Liver (tissue), 9 donors: ENCODE results near the gene DGKB. TPM values are rescaled to one million over a fixed set of nuclear protein-coding genes. Genes with fewer than 3 reads are reported as not detected.

Source experiments
- DNase-seq: peaks from one replicate; pipeline ENCODE4 v3.0.0-alpha.2; 2017; ENCODE audit warnings: low spot score
- H3K27ac ChIP-seq, 2 donors: one replicate each; pipeline ENCODE4 v1.7.0; 2013; ENCODE audit warnings: inconsistent platforms in 2 of 2, low read length in 2 of 2, control low read depth in 1 of 2, low read depth in 1 of 2, mild to moderate bottlenecking in 1 of 2
- H3K27me3 ChIP-seq, 4 donors: one replicate each; pipeline versions ENCODE4 v1.6.1 to v1.7.0; 2013; ENCODE audit warnings: low read length in 3 of 4, inconsistent platforms in 1 of 4, mild to moderate bottlenecking in 1 of 4, moderate library complexity in 1 of 4; ENCODE audit not compliant: control insufficient read depth in 4 of 4, insufficient read depth in 4 of 4
- H3K36me3 ChIP-seq, 4 donors: one replicate each; pipeline versions ENCODE4 v1.6.1 to v1.7.0; 2013; ENCODE audit warnings: low read length in 3 of 4, mild to moderate bottlenecking in 3 of 4, low read depth in 1 of 4, moderate library complexity in 1 of 4; ENCODE audit not compliant: control insufficient read depth in 4 of 4, insufficient read depth in 3 of 4
- H3K4me1 ChIP-seq, 4 donors: one replicate each; pipeline versions ENCODE4 v1.6.1 to v1.7.0; 2013; ENCODE audit warnings: low read length in 3 of 4, mild to moderate bottlenecking in 3 of 4, moderate library complexity in 1 of 4; ENCODE audit not compliant: control insufficient read depth in 4 of 4, insufficient read depth in 4 of 4
- H3K4me3 ChIP-seq, 3 donors: one replicate each; pipeline versions ENCODE4 v1.6.1 to v1.7.0; 2013; ENCODE audit warnings: low read length in 3 of 3, control low read depth in 1 of 3, low read depth in 1 of 3, mild to moderate bottlenecking in 1 of 3
- H3K9ac ChIP-seq, 2 donors: one replicate each; pipeline ENCODE4 v1.7.0; 2013; ENCODE audit warnings: low read length in 2 of 2, mild to moderate bottlenecking in 2 of 2, moderate library complexity in 2 of 2, control low read depth in 1 of 2, low read depth in 1 of 2
- H3K9me3 ChIP-seq, 4 donors: one replicate each; pipeline versions ENCODE4 v1.6.1 to v1.7.0; 2013; ENCODE audit warnings: low read length in 3 of 4; ENCODE audit not compliant: control insufficient read depth in 4 of 4
- FOXA1 ChIP-seq: IDR thresholded peaks from 2 replicates; pipeline ENCODE4 v1.6.1; 2016; ENCODE audit warnings: antibody characterized with exemption
- FOXA2 ChIP-seq: IDR thresholded peaks from 2 replicates; pipeline ENCODE4 v1.6.1; 2016; ENCODE audit warnings: antibody characterized with exemption
- GABPA ChIP-seq, 2 donors: IDR thresholded peaks in 1 of 2; conservative IDR thresholded peaks in 1 of 2; 2 replicates each; pipeline ENCODE4 v1.6.1; 2016; ENCODE audit warnings: antibody characterized with exemption in 2 of 2, mild to moderate bottlenecking in 1 of 2, moderate library complexity in 1 of 2
- HNF4A ChIP-seq, 2 donors: conservative IDR thresholded peaks; 2 replicates each; pipeline ENCODE4 v1.6.1; 2016; ENCODE audit warnings: antibody characterized with exemption in 2 of 2, mild to moderate bottlenecking in 2 of 2
- JUND ChIP-seq, 2 donors: IDR thresholded peaks; 2 replicates each; pipeline ENCODE4 v1.6.1; 2016; ENCODE audit warnings: antibody characterized with exemption in 2 of 2
- NR2F2 ChIP-seq: IDR thresholded peaks from 2 replicates; pipeline ENCODE4 v1.6.1; 2016; ENCODE audit warnings: antibody characterized with exemption
- RAD21 ChIP-seq, 2 donors: IDR thresholded peaks; 2 replicates each; pipeline ENCODE4 v1.6.1; 2016; ENCODE audit warnings: antibody characterized with exemption in 2 of 2, mild to moderate bottlenecking in 2 of 2
- REST ChIP-seq: IDR thresholded peaks from 2 replicates; pipeline ENCODE4 v1.6.1; 2016; ENCODE audit warnings: antibody characterized with exemption, mild to moderate bottlenecking
- RXRA ChIP-seq, 2 donors: IDR thresholded peaks; 2 replicates each; pipeline ENCODE4 v1.6.1; 2017 to 2018; ENCODE audit warnings: antibody characterized with exemption in 2 of 2, mild to moderate bottlenecking in 1 of 2
- SP1 ChIP-seq: IDR thresholded peaks from 2 replicates; pipeline ENCODE4 v1.6.1; 2018; ENCODE audit warnings: antibody characterized with exemption, mild to moderate bottlenecking
- TAF1 ChIP-seq: conservative IDR thresholded peaks from 2 replicates; pipeline ENCODE4 v1.6.1; 2016; ENCODE audit warnings: antibody characterized with exemption, mild to moderate bottlenecking
- YY1 ChIP-seq: IDR thresholded peaks from 2 replicates; pipeline ENCODE4 v1.6.1; 2016; ENCODE audit warnings: antibody characterized with exemption, mild to moderate bottlenecking
- ZBTB33 ChIP-seq: IDR thresholded peaks from 2 replicates; pipeline ENCODE4 v1.6.1; 2016; ENCODE audit warnings: antibody characterized with exemption
- WGBS: extraction: QIAGEN DNeasy Blood & Tissue Kit; methylation state at CpG from one replicate; pipeline ENCODE4 v1.1.7; 2013; 5-methylcytosine and 5-hydroxymethylcytosine counted together
- polyA plus RNA-seq, 2 donors: library from polyadenylated mRNA; stranded (reverse) in 1 of 2; unstranded in 1 of 2; fragments of 200-250 nt in 1 of 2; fragments of >200 nt in 1 of 2; fragmentation: Nextera tagmentation in 1 of 2; extraction: Ambion mirVana in 1 of 2; gene quantifications; one replicate each; pipeline versions ENCODE4 v1.2.1 to v1.2.3, GENCODE V29; 2013 to 2015
- total RNA-seq, 2 donors: library from RNA; depleted of rRNA; stranded (reverse); fragments of >200 nt; gene quantifications; one replicate each; pipeline ENCODE4 v1.2.3, GENCODE V29; 2014
- TF ChIP-seq, protein P1 (sequence below): fragments of 150-350 bp; IDR thresholded peaks from 2 replicates; pipeline ENCODE4 v1.5.1; 2017; ENCODE audit warnings: improper control_type of control experiment, low read depth, low read length; ENCODE audit not compliant: missing input control
- TF ChIP-seq, protein P2 (sequence below): IDR thresholded peaks from 2 replicates; pipeline ENCODE4 v1.6.1; 2016; ENCODE audit warnings: antibody characterized with exemption
- TF ChIP-seq, protein P3 (sequence below): IDR thresholded peaks from 2 replicates; pipeline ENCODE4 v1.6.1; 2016; ENCODE audit warnings: antibody characterized with exemption
- donor health status: healthy.
- donor health status: healthy.
- donor health status: healthy.
- donor health status: healthy.
- donor health status: healthy.

The DGKB gene
- total and polyA plus RNA-seq, 4 donors, result 0.09 to 0.42 TPM; not detected in 2

DNA sequence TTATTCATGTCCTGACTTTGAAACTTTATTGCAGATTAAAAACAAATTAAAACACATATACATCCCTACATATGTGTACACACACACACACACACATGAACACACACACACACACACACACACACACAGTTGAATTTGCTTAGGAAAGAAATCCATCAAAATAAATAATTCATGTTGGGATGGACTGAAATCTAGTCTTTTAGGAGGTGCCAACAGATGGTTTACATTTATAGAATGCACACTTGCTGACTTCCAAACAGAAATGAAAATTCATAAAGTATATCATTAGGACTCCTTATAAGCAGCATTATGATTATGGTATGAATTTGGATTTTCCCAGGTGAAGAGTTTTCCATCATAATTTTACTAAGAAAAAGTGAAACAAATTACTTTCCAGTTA lies 642.5 kb downstream of the DGKB start:
- H3K4me3 ChIP-seq, result no peak overlapping the region
- H3K27ac ChIP-seq, result no peak overlapping the region
- H3K9ac ChIP-seq, result no peak overlapping the region
- DNase-seq, result no peak
- TF ChIP-seq HNF4A (conservative IDR thresholded peaks at IDR 0.05), result no peak
- TF ChIP-seq RXRA (IDR thresholded peaks at IDR 0.05), result no peak
- TF ChIP-seq FOXA2, result no peak
- no peak for TF ChIP-seq YY1
- TF ChIP-seq NR2F2, result no peak
- no peak for TF ChIP-seq TAF1
- no peak for TF ChIP-seq RAD21 (IDR thresholded peaks at IDR 0.05)
- TF ChIP-seq GABPA (IDR thresholded peaks at IDR 0.05 in 1 of 2, conservative IDR thresholded peaks at IDR 0.05 in 1 of 2), result no peak
- TF ChIP-seq, protein P1, sequence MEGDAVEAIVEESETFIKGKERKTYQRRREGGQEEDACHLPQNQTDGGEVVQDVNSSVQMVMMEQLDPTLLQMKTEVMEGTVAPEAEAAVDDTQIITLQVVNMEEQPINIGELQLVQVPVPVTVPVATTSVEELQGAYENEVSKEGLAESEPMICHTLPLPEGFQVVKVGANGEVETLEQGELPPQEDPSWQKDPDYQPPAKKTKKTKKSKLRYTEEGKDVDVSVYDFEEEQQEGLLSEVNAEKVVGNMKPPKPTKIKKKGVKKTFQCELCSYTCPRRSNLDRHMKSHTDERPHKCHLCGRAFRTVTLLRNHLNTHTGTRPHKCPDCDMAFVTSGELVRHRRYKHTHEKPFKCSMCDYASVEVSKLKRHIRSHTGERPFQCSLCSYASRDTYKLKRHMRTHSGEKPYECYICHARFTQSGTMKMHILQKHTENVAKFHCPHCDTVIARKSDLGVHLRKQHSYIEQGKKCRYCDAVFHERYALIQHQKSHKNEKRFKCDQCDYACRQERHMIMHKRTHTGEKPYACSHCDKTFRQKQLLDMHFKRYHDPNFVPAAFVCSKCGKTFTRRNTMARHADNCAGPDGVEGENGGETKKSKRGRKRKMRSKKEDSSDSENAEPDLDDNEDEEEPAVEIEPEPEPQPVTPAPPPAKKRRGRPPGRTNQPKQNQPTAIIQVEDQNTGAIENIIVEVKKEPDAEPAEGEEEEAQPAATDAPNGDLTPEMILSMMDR, result no peak
- TF ChIP-seq, protein P2, sequence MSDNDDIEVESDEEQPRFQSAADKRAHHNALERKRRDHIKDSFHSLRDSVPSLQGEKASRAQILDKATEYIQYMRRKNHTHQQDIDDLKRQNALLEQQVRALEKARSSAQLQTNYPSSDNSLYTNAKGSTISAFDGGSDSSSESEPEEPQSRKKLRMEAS, result no peak
- TF ChIP-seq SP1, result no peak
- TF ChIP-seq ZBTB33, result no peak
- TF ChIP-seq, protein P3, sequence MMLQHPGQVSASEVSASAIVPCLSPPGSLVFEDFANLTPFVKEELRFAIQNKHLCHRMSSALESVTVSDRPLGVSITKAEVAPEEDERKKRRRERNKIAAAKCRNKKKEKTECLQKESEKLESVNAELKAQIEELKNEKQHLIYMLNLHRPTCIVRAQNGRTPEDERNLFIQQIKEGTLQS, result no peak
- no peak for TF ChIP-seq FOXA1
- H3K27me3 ChIP-seq, result no peaks in the 10 kb centered on the region
- no peaks in the 10 kb centered on the region for H3K4me1 ChIP-seq
- no peaks in the 10 kb centered on the region for H3K9me3 ChIP-seq
- H3K36me3 ChIP-seq, result no peaks in the 10 kb centered on the region

- no peak for TF ChIP-seq RXRA (IDR thresholded peaks at IDR 0.05)
- TF ChIP-seq SP1, result no peak
- no peak for TF ChIP-seq YY1
- TF ChIP-seq JUND (IDR thresholded peaks at IDR 0.05), result no peak
- Histone ChIP-seq H3K4me3 (no peak overlapping the region), H3K36me3 (no peaks in the 10 kb centered on the region), H3K27me3 (no peaks in the 10 kb centered on the region), H3K9me3 (no peaks in the 10 kb centered on the region), H3K4me1 (no peaks in the 10 kb centered on the region), H3K9ac (no peak overlapping the region), H3K27ac (no peak overlapping the region)
- DNase-seq, result no peak
- 84% methylated on average over 1 of the region's 1 CpG for WGBS
Measured at GRCh38 chr7:14258861-14259260, 643.7 kb downstream of the DGKB start.

DNA sequence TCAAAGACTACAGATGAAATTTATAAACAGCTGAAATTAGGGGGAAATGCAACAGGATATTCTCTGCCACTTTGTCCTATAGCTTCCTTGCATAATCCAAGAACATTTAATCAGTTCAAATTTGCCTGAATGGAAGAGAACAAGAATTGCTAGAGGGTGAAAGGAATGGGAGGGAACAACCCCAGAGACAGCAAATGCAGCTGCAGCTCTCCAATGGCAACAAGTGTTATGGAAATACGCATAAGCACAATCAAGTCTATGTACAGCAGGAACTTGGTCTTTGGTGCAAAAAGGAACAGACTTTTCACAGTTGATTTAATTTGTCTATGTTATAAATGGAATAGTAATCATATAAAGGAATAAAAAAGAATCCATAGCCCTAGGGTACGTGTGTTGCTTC lies 644.1 kb downstream of the DGKB start:
- H3K36me3 ChIP-seq, result no peaks in the 10 kb centered on the region
- WGBS, result 94% methylated on average over 2 of the region's 2 CpGs
- no peak overlapping the region for H3K4me3 ChIP-seq
- H3K4me1 ChIP-seq, result no peaks in the 10 kb centered on the region
- DNase-seq, result no peak
- H3K27ac ChIP-seq, result no peak overlapping the region
- no peaks in the 10 kb centered on the region for H3K27me3 ChIP-seq
- no peak overlapping the region for H3K9ac ChIP-seq
- H3K9me3 ChIP-seq, result no peaks in the 10 kb centered on the region
- TF ChIP-seq RXRA (IDR thresholded peaks at IDR 0.05) (no peak), NR2F2 (no peak), YY1 (no peak), REST (no peak), TAF1 (no peak), HNF4A (conservative IDR thresholded peaks at IDR 0.05) (no peak), FOXA1 (no peak), GABPA (IDR thresholded peaks at IDR 0.05 in 1 of 2, conservative IDR thresholded peaks at IDR 0.05 in 1 of 2) (no peak), ZBTB33 (no peak), FOXA2 (no peak), RAD21 (IDR thresholded peaks at IDR 0.05) (no peak)
- TF ChIP-seq, protein P3, result no peak
